K562 (cell line): Measurements from ENCODE around the gene IL1RAPL2. TPM values are rescaled to one million over a fixed set of nuclear protein-coding genes. Genes with fewer than 3 reads are reported as not detected.

Experiments
- ATAC-seq: fragments of 200-7000 bp; cut with Tn5 transposase; 3 replicates; pipeline ENCODE4 v1.9.1; 2020; ENCODE audit warnings: moderate library complexity
- BruUV-seq: library from RNA; stranded (reverse); fragments of 400-500 nt; replicated peaks from 2 replicates; lab custom pipeline; 2021; lab: Mats Ljungman, UMichigan
- CTCF ChIA-PET: fragments of 300-600 bp; formaldehyde crosslinking; extraction: SDS; loops from one replicate; lab custom pipeline; 2021; ENCODE audit warnings: low intra/inter-chr PET ratio; lab: Yijun Ruan, JAX
- POLR2A ChIA-PET: fragments of 300-600, 350-650 bp; sonication (Branson Sonifier 250); formaldehyde crosslinking; extraction: SDS; loops from one replicate; lab custom pipeline; 2021; ENCODE audit warnings: antibody characterized with exemption, inconsistent platforms; lab: Yijun Ruan, JAX
- DNase-seq, 4 experiments: peaks; one replicate each; pipeline versions ENCODE4 v3.0.0 to v3.0.0-alpha.2; 2011 to 2018; ENCODE audit warnings: low spot score in 3 of 4, mixed read lengths in 3 of 4; ENCODE audit errors: extremely low read depth in 1 of 4
- FAIRE-seq: peaks from 2 replicates; lab custom pipeline; 2011; peaks lifted over from hg19 to GRCh38; lab: Jason Lieb, UNC
- H2AFZ ChIP-seq: 2 replicates; pipeline ENCODE4 v1.6.0; 2011; ENCODE audit warnings: low read depth, low read length, control low read depth, inconsistent platforms
- H3K27ac ChIP-seq: fragments of 200-600 bp; 3 replicates; pipeline ENCODE4 v1.8.0; 2011; ENCODE audit warnings: low read depth, mild to moderate bottlenecking, control low read depth, inconsistent platforms, low read length, moderate library complexity, mixed read lengths; ENCODE audit errors: extremely low read depth
- H3K27me3 ChIP-seq, 2 experiments: fragments of 300-600 bp in 1 of 2; 2 replicates in 1 of 2; 3 replicates in 1 of 2; pipeline versions ENCODE4 v1.6.0 to v1.8.0; 2011; ENCODE audit warnings: inconsistent platforms in 2 of 2, low read length in 2 of 2, mild to moderate bottlenecking in 1 of 2, mixed read lengths in 1 of 2, moderate library complexity in 1 of 2; ENCODE audit not compliant: control insufficient read depth in 2 of 2, insufficient read depth in 2 of 2
- H3K36me3 ChIP-seq: fragments of 300-600 bp; 3 replicates; pipeline ENCODE4 v1.8.0; 2011; ENCODE audit warnings: mild to moderate bottlenecking, low read length, inconsistent platforms; ENCODE audit not compliant: control insufficient read depth, insufficient read depth
- H3K4me1 ChIP-seq, 2 experiments: fragments of 200-600 bp in 1 of 2; replicated peaks in 1 of 2; 2 replicates in 1 of 2; 3 replicates in 1 of 2; pipeline versions ENCODE4 v1.5.1 to v1.8.0; 2011; ENCODE audit warnings: inconsistent platforms in 2 of 2, low read length in 2 of 2, mild to moderate bottlenecking in 1 of 2, mixed read lengths in 1 of 2, moderate library complexity in 1 of 2; ENCODE audit not compliant: control insufficient read depth in 2 of 2, insufficient read depth in 2 of 2
- H3K4me2 ChIP-seq: 2 replicates; pipeline ENCODE4 v1.6.1; 2011; ENCODE audit warnings: low read length, control low read depth, inconsistent platforms, mixed read lengths; ENCODE audit not compliant: insufficient read depth
- H3K4me3 ChIP-seq: fragments of 200-600 bp; sonication (generic), shearing (Covaris generic); 2 replicates; pipeline ENCODE4 v1.5.1; 2016; ENCODE audit warnings: control low read depth, inconsistent platforms
- H3K79me2 ChIP-seq: fragments of 200-600 bp; 3 replicates; pipeline ENCODE4 v1.8.0; 2011; ENCODE audit warnings: low read length, inconsistent platforms; ENCODE audit not compliant: control insufficient read depth, insufficient read depth
- H3K9ac ChIP-seq, 2 experiments: 2 replicates each; pipeline versions ENCODE4 v1.6.0 to v1.6.1; 2011; ENCODE audit warnings: low read depth in 2 of 2, low read length in 2 of 2, control low read depth in 1 of 2, inconsistent platforms in 1 of 2, mild to moderate bottlenecking in 1 of 2, mixed read lengths in 1 of 2; ENCODE audit not compliant: insufficient read depth in 1 of 2
- H3K9me1 ChIP-seq: one replicate; pipeline ENCODE4 v1.6.0; 2011; ENCODE audit warnings: inconsistent platforms, mild to moderate bottlenecking, low read length, moderate library complexity; ENCODE audit not compliant: control insufficient read depth, insufficient read depth
- H3K9me3 ChIP-seq: replicated peaks from 2 replicates; pipeline ENCODE4 v1.5.1; 2011; ENCODE audit warnings: low read depth, low read length, inconsistent platforms; ENCODE audit not compliant: control insufficient read depth, insufficient read depth
- H4K20me1 ChIP-seq: replicated peaks from 2 replicates; pipeline ENCODE4 v1.6.1; 2011; ENCODE audit warnings: low read length, inconsistent platforms, mixed read lengths; ENCODE audit not compliant: control insufficient read depth, insufficient read depth
- CEBPB ChIP-seq: fragments of 450-650 bp; IDR thresholded peaks from 2 replicates; pipeline ENCODE4 v1.6.1; 2016; ENCODE audit warnings: missing genetic modification characterization, missing compliant biosample characterization
- HDAC2 ChIP-seq: fragments of 450-650 bp; IDR thresholded peaks from 2 replicates; pipeline ENCODE4 v1.6.1; 2016; ENCODE audit warnings: mild to moderate bottlenecking
- HNRNPUL1 ChIP-seq: fragments of 200-400 bp; formaldehyde crosslinking; IDR thresholded peaks from 2 replicates; pipeline ENCODE4 v1.6.1; 2017; ENCODE audit warnings: low read length
- LEF1 ChIP-seq: fragments of 450-650 bp; IDR thresholded peaks from 2 replicates; pipeline ENCODE4 v1.6.1; 2016; ENCODE audit warnings: mild to moderate bottlenecking
- MAFG ChIP-seq: fragments of 450-650 bp; conservative IDR thresholded peaks from 2 replicates; pipeline ENCODE4 v1.6.1; 2016; ENCODE audit warnings: missing genetic modification characterization, missing compliant biosample characterization
- MCM3 ChIP-seq: fragments of 450-650 bp; IDR thresholded peaks from 2 replicates; pipeline ENCODE4 v1.6.1; 2016
- NCOA2 ChIP-seq, 2 experiments: fragments of 450-650 bp; IDR thresholded peaks; 2 replicates each; pipeline ENCODE4 v1.6.1; 2018; ENCODE audit warnings: mild to moderate bottlenecking in 2 of 2, moderate library complexity in 1 of 2; ENCODE audit not compliant: partially characterized antibody in 2 of 2
- PRPF4 ChIP-seq: fragments of 200-400 bp; formaldehyde crosslinking; IDR thresholded peaks from one replicate; pipeline ENCODE4 v1.6.1; 2017; ENCODE audit warnings: low read length, low read depth, mild to moderate bottlenecking; ENCODE audit not compliant: insufficient read depth, poor library complexity, severe bottlenecking
- RBFOX2 ChIP-seq: fragments of 200-400 bp; formaldehyde crosslinking; IDR thresholded peaks from 2 replicates; pipeline ENCODE4 v1.6.1; 2017; ENCODE audit warnings: low read depth, mild to moderate bottlenecking, low read length, moderate library complexity
- SMARCB1 ChIP-seq: IDR thresholded peaks from 2 replicates; pipeline ENCODE4 v1.6.1; 2011; ENCODE audit warnings: improper control_type of control experiment, low read depth; ENCODE audit not compliant: insufficient read length
- ZC3H11A ChIP-seq: IDR thresholded peaks from 2 replicates; pipeline ENCODE4 v1.6.1; 2012; ENCODE audit warnings: low read depth, low read length, improper control_type of control experiment
- ZNF134 ChIP-seq: fragments of 250-450 bp; sonication (Bioruptor Pico); conservative IDR thresholded peaks from 2 replicates; pipeline ENCODE4 v1.4.0; 2020
- ZNF444 ChIP-seq: fragments of 250-450 bp; sonication (Bioruptor Pico); IDR thresholded peaks from 2 replicates; pipeline ENCODE4 v1.4.0; 2020; ENCODE audit warnings: mild to moderate bottlenecking, moderate library complexity
- in situ Hi-C: fragments of 300-500 bp; cut with MboI; formaldehyde crosslinking; loops from 4 replicates; pipeline ENCODE4 v1.15.0; 2018; ENCODE audit warnings: inconsistent platforms, mixed read lengths
- intact Hi-C: fragments of 100-400 bp; cut with micrococcal nuclease; formaldehyde crosslinking; loops from 2 replicates; pipeline ENCODE4 v1.14.2; 2022
- polyA plus RNA-seq, 8 experiments: library from polyadenylated mRNA; depleted of rRNA in 4 of 8; stranded (reverse) in 5 of 8; unstranded in 3 of 8; fragments of >200 nt; fragmentation: Nextera tagmentation in 2 of 8; fragmentation: Illumina TruSeq in 1 of 8; extraction: Ambion mirVana in 2 of 8; extraction: Trizol in 1 of 8; gene quantifications; 2 replicates each; pipeline versions ENCODE4 v1.2.1 to v1.2.3, GENCODE V29; 2011 to 2014; ENCODE audit warnings: inconsistent platforms in 1 of 8, missing spikeins in 1 of 8
- total RNA-seq, 7 experiments: library from RNA; depleted of rRNA in 6 of 7; stranded (reverse); fragments of >200 nt in 6 of 7; fragmentation: Illumina TruSeq in 2 of 7; extraction: Trizol in 2 of 7; gene quantifications; 2 replicates each; pipeline versions ENCODE4 v1.2.1 to v1.2.3, GENCODE V29; 2011 to 2021; ENCODE audit warnings: low replicate concordance in 1 of 7

The IL1RAPL2 gene
- total and polyA plus RNA-seq, 9 of the 15 experiments (the other 6 are each of a cell fraction or from before 2014, with no cell fraction given): not detected

DNA sequence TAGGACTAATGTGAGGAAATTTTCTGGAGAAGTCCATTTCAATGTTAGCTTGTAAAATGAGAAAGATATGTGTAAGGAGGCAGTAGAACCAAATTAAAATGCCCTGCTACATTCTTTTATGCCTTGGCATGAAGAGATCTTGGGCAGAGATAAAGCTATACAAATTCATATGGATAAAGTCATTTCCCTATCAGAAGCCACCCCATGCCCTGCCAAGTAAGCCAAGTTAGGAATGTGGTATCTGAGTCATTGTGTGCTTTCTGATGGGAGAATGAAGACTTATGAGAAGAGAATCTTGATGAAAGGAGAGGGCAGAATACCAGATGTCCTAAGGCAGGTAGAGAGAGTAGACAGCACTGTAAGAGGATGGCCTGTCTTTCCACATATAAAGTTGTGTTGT lies 570.8 kb downstream of the IL1RAPL2 start:
- no peaks in the 10 kb centered on the region for H3K9me1 ChIP-seq
- no peaks in the 10 kb centered on the region for H3K4me1 ChIP-seq
- no peaks in the 10 kb centered on the region for H3K36me3 ChIP-seq
- intact Hi-C loops (no loop called here), in situ Hi-C loops (no loop called here)
- no peaks in the 10 kb centered on the region for H3K9me3 ChIP-seq
- H2AFZ ChIP-seq: no peak overlapping the region
- BruUV-seq: no TSS peak
- ChIA-PET CTCF (no interaction called here), POLR2A (no interaction called here)
- TF ChIP-seq ZNF134 (CRISPR knock-in tag) (no peak), HDAC2 (no peak), LEF1 (no peak), RBFOX2 (no peak), NCOA2 (IDR thresholded peaks at IDR 0.05; ENCODE audit: partially characterized antibody in 2 of 2) (no peak), ZNF444 (CRISPR knock-in tag) (no peak), MCM3 (no peak), MAFG (tag) (no peak), HNRNPUL1 (no peak), CEBPB (tag) (no peak), SMARCB1 (no peak), PRPF4 (no peak), ZC3H11A (no peak)
- H3K27me3 ChIP-seq: no peaks in the 10 kb centered on the region
- DNase-seq: no peak
- no peak overlapping the region for H3K9ac ChIP-seq
- no peaks in the 10 kb centered on the region for H3K79me2 ChIP-seq
- no peaks in the 10 kb centered on the region for H4K20me1 ChIP-seq
- H3K4me2 ChIP-seq: no peak overlapping the region
- ATAC-seq: no peak
- no peak overlapping the region for H3K27ac ChIP-seq
- no peak overlapping the region for H3K4me3 ChIP-seq
- FAIRE-seq: no peak
